ENCODE measurements around the gene ITGB8. TPM values are rescaled to one million over a fixed set of nuclear protein-coding genes. Genes with fewer than 3 reads are reported as not detected.

The ITGB8 gene
- total RNA-seq, 4 donors from 2014 or later, result 14.0 to 33.6 (median 17.7) TPM

DNA sequence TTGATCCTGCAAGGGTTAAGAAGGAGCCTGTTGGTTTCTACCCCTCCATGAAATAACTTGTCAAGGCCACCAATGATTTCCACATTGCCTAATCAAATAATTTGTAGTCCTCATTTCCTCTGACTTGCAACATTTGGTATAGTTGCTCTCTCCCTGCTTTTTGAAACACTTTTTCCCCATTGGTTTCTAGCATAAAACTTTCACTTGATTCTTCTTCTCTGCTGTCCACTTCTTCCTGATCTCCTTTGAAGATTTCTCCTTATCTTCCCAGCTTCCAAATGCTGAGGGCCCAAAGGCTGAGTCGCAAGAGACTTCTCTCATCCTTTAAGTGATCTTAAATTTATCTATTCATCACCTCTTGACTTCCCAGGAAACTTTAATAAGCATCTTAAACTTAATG, 134.2 kb downstream of the ITGB8 start:
- intact Hi-C loops (cut with DNase I), result no loop called here
- no peaks in the 10 kb centered on the region for H3K27me3 ChIP-seq
- H3K4me1 ChIP-seq, result no peaks in the 10 kb centered on the region
- H3K27ac ChIP-seq, result no peak overlapping the region
- no peak for TF ChIP-seq POLR2A (IDR thresholded peaks at IDR 0.05)
- TF ChIP-seq, protein P1, sequence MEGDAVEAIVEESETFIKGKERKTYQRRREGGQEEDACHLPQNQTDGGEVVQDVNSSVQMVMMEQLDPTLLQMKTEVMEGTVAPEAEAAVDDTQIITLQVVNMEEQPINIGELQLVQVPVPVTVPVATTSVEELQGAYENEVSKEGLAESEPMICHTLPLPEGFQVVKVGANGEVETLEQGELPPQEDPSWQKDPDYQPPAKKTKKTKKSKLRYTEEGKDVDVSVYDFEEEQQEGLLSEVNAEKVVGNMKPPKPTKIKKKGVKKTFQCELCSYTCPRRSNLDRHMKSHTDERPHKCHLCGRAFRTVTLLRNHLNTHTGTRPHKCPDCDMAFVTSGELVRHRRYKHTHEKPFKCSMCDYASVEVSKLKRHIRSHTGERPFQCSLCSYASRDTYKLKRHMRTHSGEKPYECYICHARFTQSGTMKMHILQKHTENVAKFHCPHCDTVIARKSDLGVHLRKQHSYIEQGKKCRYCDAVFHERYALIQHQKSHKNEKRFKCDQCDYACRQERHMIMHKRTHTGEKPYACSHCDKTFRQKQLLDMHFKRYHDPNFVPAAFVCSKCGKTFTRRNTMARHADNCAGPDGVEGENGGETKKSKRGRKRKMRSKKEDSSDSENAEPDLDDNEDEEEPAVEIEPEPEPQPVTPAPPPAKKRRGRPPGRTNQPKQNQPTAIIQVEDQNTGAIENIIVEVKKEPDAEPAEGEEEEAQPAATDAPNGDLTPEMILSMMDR (IDR thresholded peaks at IDR 0.05), result no peak
- H3K9me3 ChIP-seq, result no peaks in the 10 kb centered on the region
- no peak for DNase-seq
- no peaks in the 10 kb centered on the region for H3K36me3 ChIP-seq
- no peak overlapping the region for H3K4me3 ChIP-seq (replicated peaks in 1 of 3)
- WGBS, 2 donors, result 88 to 89% methylated on average over 1 of the region's 1 CpG

Small RNAs within 50 kb of the gene (small RNA-seq; reads per million reads assigned to genes)
- not detected for gene RF00275

Other genes starting within 250 kb of the ITGB8 start
- gene MACC1, start 113.5 kb upstream of the ITGB8 start, total RNA-seq, result 1 to 10 TPM; 2.6 to 7.7 (median 3.6) TPM

Data from thyroid gland (tissue), 4 donors.